Neural cell (in vitro differentiated cells): ENCODE measurements around the gene TNS2. TPM values are rescaled to one million over a fixed set of nuclear protein-coding genes. Genes with fewer than 3 reads are reported as not detected.

Experiments
- H2AFZ ChIP-seq: fragments of 200-600, 300-800 bp; sonication (generic), shearing (Covaris generic); 2 replicates; pipeline ENCODE4 v1.6.0; 2014; ENCODE audit warnings: low read depth, mild to moderate bottlenecking, antibody characterized with exemption, low read length, moderate library complexity
- H3F3A ChIP-seq: fragments of 200-600 bp; shearing (Covaris generic); 2 replicates; pipeline ENCODE4 v1.6.1; 2016; ENCODE audit warnings: mild to moderate bottlenecking, moderate library complexity, mixed read lengths, antibody characterized with exemption, low read length; ENCODE audit not compliant: insufficient read depth, poor library complexity, severe bottlenecking
- H3K27ac ChIP-seq: fragments of 200-600, 300-800 bp; sonication (generic), shearing (Covaris generic); 2 replicates; pipeline ENCODE4 v1.5.1; 2014; ENCODE audit warnings: mild to moderate bottlenecking, low read length, moderate library complexity
- H3K27me3 ChIP-seq: fragments of 300-800, 200-600 bp; sonication (generic), shearing (Covaris generic); 2 replicates; pipeline ENCODE4 v1.6.0; 2014; ENCODE audit warnings: mild to moderate bottlenecking, low read depth, low read length, moderate library complexity; ENCODE audit not compliant: insufficient read depth
- H3K36me3 ChIP-seq: fragments of 300-800, 200-600 bp; sonication (generic), shearing (Covaris generic); 2 replicates; pipeline ENCODE4 v1.5.1; 2014; ENCODE audit warnings: mild to moderate bottlenecking, antibody characterized with exemption, low read length, moderate library complexity; ENCODE audit not compliant: insufficient read depth
- H3K4me2 ChIP-seq: fragments of 300-800, 200-600 bp; sonication (generic), shearing (Covaris generic); 2 replicates; pipeline ENCODE4 v1.6.0; 2014; ENCODE audit warnings: mild to moderate bottlenecking, low read length
- H3K4me3 ChIP-seq: fragments of 300-800, 200-600 bp; sonication (generic), shearing (Covaris generic); 2 replicates; pipeline ENCODE4 v1.5.1; 2014; ENCODE audit warnings: mild to moderate bottlenecking, low read length, moderate library complexity
- H3K79me2 ChIP-seq: fragments of 200-600 bp; shearing (Covaris generic); replicated peaks from 2 replicates; pipeline ENCODE4 v1.6.0; 2014; ENCODE audit warnings: mild to moderate bottlenecking, low read length, moderate library complexity; ENCODE audit not compliant: insufficient read depth
- H3K9ac ChIP-seq: fragments of 300-800, 200-600 bp; sonication (generic), shearing (Covaris generic); 2 replicates; pipeline ENCODE4 v1.6.1; 2016; ENCODE audit warnings: mild to moderate bottlenecking, low read length, mixed read lengths
- H3K9me2 ChIP-seq: fragments of 200-600 bp; shearing (Covaris generic); 2 replicates; pipeline ENCODE4 v1.6.1; 2016; ENCODE audit warnings: mild to moderate bottlenecking, low read length, mixed read lengths; ENCODE audit not compliant: insufficient read depth
- H3K9me3 ChIP-seq: fragments of 200-600, 300-800 bp; sonication (generic), shearing (Covaris generic); 2 replicates; pipeline ENCODE4 v1.6.1; 2016; ENCODE audit warnings: mild to moderate bottlenecking, mixed run types, low read length, moderate library complexity, mixed read lengths
- H4K20me1 ChIP-seq: fragments of 200-600 bp; shearing (Covaris generic); 2 replicates; pipeline ENCODE4 v1.6.1; 2016; ENCODE audit warnings: mild to moderate bottlenecking, mixed run types; ENCODE audit not compliant: insufficient read depth
- CTCF ChIP-seq: fragments of 450-650 bp; IDR thresholded peaks from 2 replicates; pipeline ENCODE4 v1.5.1; 2014; ENCODE audit warnings: antibody characterized with exemption, mild to moderate bottlenecking, moderate library complexity; ENCODE audit not compliant: poor library complexity, severe bottlenecking
- EP300 ChIP-seq: fragments of 450-650 bp; conservative IDR thresholded peaks from 2 replicates; pipeline ENCODE4 v1.6.1; 2014; ENCODE audit warnings: antibody characterized with exemption, mild to moderate bottlenecking, moderate library complexity; ENCODE audit not compliant: poor library complexity, severe bottlenecking
- EZH2 ChIP-seq: fragments of 200-600, 300-800 bp; shearing (Covaris generic), sonication (generic); IDR thresholded peaks from 2 replicates; pipeline ENCODE4 v1.6.1; 2014; ENCODE audit warnings: antibody characterized with exemption, low read length, borderline replicate concordance, mild to moderate bottlenecking; ENCODE audit not compliant: insufficient read depth, poor library complexity, severe bottlenecking
- MXI1 ChIP-seq: fragments of 450-650 bp; conservative IDR thresholded peaks from 2 replicates; pipeline ENCODE4 v1.6.1; 2014; ENCODE audit warnings: antibody characterized with exemption, mild to moderate bottlenecking; ENCODE audit not compliant: poor library complexity, severe bottlenecking
- POLR2AphosphoS5 ChIP-seq: IDR thresholded peaks from 2 replicates; pipeline ENCODE4 v1.6.1; 2012
- RAD21 ChIP-seq: fragments of 450-650 bp; conservative IDR thresholded peaks from 2 replicates; pipeline ENCODE4 v1.6.1; 2014; ENCODE audit warnings: antibody characterized with exemption, mild to moderate bottlenecking, moderate library complexity
- REST ChIP-seq: IDR thresholded peaks from 2 replicates; pipeline ENCODE4 v1.6.1; 2012; ENCODE audit warnings: borderline replicate concordance
- SMC3 ChIP-seq: fragments of 450-650 bp; conservative IDR thresholded peaks from 2 replicates; pipeline ENCODE4 v1.6.1; 2014; ENCODE audit warnings: antibody characterized with exemption, mild to moderate bottlenecking, moderate library complexity; ENCODE audit not compliant: poor library complexity
- TAF1 ChIP-seq: IDR thresholded peaks from 2 replicates; pipeline ENCODE4 v1.6.1; 2012; ENCODE audit warnings: low read depth
- polyA plus RNA-seq: library from polyadenylated mRNA; depleted of rRNA; stranded (reverse); fragments of >200 nt; gene quantifications from 2 replicates; pipeline ENCODE4 v1.2.3, GENCODE V29; 2014

The TNS2 gene
- polyA plus RNA-seq, 1 donor from 2014 or later: 4.2 TPM

- Histone ChIP-seq H3K27me3 (no peaks in the 10 kb centered on the region), H4K20me1 (no peaks in the 10 kb centered on the region), H3K4me3 (no peak overlapping the region), H3K79me2 (no peaks in the 10 kb centered on the region), H3K27ac (no peak overlapping the region), H3K9me3 (no peaks in the 10 kb centered on the region), H2AFZ (no peak overlapping the region), H3F3A (no peaks in the 10 kb centered on the region), H3K9me2 (no peaks in the 10 kb centered on the region), H3K36me3 (no peaks in the 10 kb centered on the region), H3K4me2 (no peak overlapping the region), H3K9ac (no peak overlapping the region)
- no peak for TF ChIP-seq CTCF
- TF ChIP-seq RAD21: no peak
- no peak for TF ChIP-seq EZH2
- no peak for TF ChIP-seq MXI1
- TF ChIP-seq POLR2AphosphoS5: no peak
- TF ChIP-seq TAF1: no peak
- TF ChIP-seq REST: no peak
- TF ChIP-seq EP300: no peak
- TF ChIP-seq SMC3: no peak
These were observed 4.8 kb upstream of the TNS2 start for GRCh38 chr12:53044896-53045695.

DNA sequence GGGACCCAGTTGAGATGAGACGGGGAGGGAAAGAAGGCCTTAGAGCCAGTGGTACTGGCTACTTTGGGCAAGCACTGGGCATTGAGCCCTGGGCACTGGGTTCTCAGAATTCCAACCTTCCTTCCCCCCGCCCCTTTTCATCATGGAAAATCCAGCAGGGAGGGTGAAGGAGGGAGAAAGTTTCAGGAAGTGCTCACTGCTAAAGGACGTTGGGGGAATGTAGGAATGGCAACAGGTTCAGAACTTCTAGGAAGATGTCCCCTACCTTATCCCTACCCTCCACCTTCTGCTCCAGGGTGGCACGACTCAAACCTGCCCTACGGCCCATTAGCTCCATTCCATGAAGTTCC, 4.2 kb upstream of the TNS2 start:
- Histone ChIP-seq H3K9ac (peak overlapping the region; percentile 84), H3K4me2 (no peak overlapping the region), H3K9me2 (no peaks in the 10 kb centered on the region), H3K27me3 (no peaks in the 10 kb centered on the region), H3K79me2 (no peaks in the 10 kb centered on the region), H2AFZ (no peak overlapping the region), H3K36me3 (no peaks in the 10 kb centered on the region), H4K20me1 (no peaks in the 10 kb centered on the region), H3K9me3 (no peaks in the 10 kb centered on the region), H3K27ac (no peak overlapping the region), H3K4me3 (peak overlapping the region; percentile 69), H3F3A (no peaks in the 10 kb centered on the region)
- TF ChIP-seq EZH2 (no peak), RAD21 (no peak), REST (no peak), TAF1 (no peak), CTCF (no peak), MXI1 (no peak), EP300 (no peak), POLR2AphosphoS5 (no peak), SMC3 (no peak)
